HG03469 (cell line): Measurements from ENCODE around the gene KCNB1.
"Not testable (repeated sequence)": the region's sequence is repeated elsewhere in the genome, so short reads cannot be mapped to it uniquely, and the experiment has no call there.

Source experiments
- ATAC-seq: cut with Tn5 transposase; IDR thresholded peaks from one replicate; pipeline ENCODE4 v1.9.1; 2021; ENCODE audit warnings: mild to moderate bottlenecking, moderate library complexity, moderate number of reproducible peaks; ENCODE audit not compliant: unreplicated experiment

The KCNB1 gene

DNA sequence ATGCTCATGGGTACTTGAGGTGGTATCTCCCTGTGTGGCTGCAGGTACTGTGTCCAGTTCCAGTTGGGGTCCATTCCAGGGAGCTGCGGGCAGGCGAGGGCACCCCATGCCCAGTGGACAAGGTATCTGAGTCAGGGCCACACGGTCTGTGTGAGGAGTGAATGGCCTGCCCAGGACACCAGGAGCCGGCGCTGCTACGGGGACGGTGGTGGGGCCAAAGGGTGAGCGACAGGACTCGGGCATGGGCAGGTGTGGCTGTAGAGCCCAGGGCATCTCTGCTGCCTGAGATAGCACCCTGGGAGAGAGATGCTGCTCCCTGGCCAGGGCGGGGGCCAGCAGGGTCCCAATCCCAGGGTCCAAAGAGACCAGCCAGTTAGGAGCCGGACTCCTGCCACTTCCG, 147.0 kb downstream of the KCNB1 start:
- ATAC-seq, result no peak

DNA sequence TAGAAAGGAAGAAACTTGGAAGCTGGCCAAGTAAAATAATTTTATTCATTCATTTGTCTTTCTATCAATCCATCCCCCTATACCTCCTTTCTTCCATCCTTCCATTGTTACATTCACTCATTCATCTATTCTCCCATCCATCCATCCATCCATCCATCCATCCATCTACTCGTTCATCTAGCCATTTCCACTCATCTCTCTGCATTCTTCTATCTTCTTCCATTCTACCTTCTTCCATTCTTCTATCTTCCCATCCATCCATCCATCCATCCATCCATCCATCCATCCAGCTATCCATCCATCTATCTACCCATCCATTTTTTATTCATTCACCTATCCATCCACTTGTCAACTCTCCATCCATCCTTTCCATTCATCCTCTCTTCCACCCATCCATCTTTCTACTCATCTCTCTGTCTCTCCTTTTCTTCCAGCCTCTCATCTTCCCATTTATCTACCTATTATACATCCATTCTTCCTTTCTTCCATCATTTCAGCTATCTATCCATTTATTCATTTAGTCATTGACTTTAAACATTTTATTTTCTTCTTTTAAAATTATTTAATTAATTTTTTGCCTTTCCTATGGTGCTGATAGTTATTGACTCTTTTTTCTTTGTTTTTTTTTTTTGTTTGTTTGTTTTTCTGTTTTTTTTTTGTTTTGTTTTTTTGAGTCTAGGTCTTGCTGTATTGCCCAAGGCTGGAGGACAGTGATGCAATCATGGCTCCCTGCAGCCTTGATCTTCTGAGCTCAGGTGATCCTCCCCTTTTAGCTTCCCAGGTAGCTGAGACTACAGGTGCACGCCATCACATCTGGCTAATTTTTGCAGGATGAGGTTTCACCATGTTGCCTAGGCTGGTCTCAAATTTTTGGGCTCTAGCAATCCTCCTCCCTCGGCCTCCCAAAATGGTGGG, 151.5 kb downstream of the KCNB1 start:
- no peak for ATAC-seq

DNA sequence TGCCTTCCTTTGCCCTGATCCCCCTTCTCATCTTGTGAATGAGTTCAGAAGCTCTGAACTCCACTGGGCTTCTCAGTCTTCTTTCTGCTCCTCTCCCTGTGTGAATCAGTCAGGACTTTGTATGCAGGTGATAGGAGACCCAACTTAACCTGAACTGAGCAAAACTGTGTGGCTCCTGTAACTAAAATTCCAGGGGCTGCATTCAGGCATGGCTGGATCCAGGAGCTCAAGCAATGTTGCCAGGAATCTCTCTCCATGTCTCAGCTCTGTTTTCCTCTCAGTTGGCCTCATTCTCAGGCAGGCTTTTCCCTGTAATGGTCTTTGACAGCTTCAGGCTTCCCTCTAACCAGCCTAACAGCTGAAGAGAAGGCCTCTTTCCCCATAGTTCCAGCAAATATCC, 153.7 kb downstream of the KCNB1 start:
- no peak for ATAC-seq

DNA sequence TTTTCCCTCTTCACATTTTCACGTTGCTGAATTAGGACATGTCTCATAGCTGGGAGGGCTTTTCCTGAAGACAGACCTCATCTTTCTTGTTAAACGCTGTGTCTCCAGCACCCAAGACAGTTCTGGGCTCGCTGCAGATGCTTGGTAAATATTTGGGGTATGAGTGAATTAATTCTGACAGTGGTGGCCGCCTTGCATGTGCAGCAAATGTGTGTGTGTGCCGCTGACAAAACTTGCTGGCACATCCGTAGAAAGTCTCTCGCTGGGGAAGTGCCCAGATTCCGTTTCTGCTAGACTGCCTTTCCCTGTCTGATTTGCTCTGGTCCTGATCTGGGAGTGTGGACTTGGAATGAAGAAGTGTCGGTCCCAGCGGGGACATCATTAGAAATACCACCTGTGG, 156.4 kb downstream of the KCNB1 start:
- ATAC-seq, result no peak

DNA sequence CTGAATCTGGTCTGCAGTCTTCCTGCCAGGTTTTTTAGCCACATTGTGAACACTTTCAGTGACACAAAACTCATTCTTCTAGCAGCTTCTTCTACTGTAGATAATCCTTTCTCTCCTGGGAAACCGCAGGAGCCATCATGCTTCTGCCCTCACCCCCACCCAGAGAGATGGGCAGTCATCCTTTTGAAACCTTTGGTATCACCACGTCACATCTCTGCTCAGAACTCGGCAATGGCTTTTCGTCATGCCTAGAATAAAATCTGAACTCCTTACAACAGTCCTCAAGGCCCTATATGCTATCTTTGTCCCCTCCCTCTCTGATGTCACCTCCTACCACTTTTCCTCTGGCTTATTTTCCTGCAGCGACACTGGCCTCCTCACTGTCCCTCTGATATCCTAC, 158.2 kb downstream of the KCNB1 start:
- no peak for ATAC-seq

DNA sequence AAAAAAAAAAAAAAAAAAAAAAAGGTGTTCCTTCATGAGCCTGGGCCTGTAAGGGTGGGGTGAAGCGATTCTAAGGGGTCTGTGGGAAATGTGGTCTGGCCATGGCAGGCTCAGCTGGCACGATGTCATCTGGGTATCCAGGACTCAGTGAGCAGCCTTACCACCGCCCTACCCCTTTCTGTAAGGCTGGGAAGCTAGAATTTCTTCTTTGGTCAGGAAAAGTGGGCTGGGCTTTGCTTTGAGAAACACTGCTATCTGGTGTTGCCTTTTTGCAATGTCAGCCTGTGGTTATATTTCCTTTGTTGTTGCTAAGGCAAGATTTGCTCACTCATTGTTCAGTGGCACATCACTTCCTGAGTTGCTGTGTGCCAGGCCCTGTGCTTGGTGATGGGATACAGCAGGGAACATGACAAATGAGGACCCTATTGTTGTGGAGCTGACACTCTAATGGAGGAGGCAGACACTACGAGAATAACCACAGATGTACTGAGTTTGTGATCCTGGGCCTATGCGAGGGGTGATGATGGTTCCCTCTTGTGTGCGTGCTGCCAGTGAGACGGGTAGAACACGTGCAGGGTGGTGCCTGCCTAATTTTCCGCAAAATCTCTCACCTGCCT, 158.7 kb downstream of the KCNB1 start:
- ATAC-seq, result no peak

DNA sequence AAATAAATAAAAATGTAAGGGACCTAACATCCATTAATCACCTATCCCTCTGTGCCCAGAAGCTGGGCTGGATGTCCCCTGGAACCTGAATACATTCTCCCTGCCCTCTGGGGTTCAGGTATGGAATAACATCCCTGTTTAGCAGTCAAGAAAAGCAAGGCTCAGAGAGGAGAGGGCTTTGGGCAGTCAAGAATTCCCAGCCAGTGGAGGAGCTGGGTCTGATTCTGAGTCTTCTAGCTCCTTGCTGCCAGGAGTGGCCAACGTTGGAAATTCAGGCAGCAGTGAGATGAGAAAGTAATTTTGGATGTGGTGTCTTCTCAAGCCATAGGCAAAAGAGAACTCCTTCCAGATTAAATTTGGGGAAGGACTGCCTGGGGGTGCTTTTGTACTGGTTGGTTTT, 162.0 kb downstream of the KCNB1 start:
- ATAC-seq, result no peak

DNA sequence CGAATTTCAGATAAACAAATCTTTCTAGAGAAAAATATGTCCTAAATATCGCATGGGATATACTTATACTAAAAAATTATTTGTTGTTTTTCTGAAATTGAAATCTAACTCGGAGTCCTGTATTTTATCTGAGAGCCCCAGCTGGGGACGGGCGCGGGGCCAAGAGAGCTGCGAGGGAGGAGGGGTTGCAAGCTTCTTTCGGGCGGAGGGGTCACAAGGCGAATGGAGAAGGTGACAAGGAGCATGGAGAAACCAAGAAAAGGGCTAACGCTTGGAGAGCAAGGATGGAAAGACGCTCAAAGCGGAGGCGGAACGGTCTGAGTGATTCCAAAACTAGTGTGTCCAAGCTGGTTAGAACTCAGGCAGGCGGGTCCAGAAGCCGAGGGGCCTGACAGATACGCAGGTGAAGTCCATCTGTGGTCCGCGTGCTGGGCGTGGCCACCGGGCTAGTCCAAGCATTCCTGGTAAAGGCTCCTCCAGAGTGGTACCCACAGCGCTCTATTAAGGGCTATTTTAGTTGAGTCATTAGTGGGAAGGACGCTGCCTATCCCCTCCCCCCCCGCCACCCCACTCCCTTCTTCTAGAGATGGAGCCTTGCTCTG, 163.2 kb downstream of the KCNB1 start:
- ATAC-seq, result no peak

DNA sequence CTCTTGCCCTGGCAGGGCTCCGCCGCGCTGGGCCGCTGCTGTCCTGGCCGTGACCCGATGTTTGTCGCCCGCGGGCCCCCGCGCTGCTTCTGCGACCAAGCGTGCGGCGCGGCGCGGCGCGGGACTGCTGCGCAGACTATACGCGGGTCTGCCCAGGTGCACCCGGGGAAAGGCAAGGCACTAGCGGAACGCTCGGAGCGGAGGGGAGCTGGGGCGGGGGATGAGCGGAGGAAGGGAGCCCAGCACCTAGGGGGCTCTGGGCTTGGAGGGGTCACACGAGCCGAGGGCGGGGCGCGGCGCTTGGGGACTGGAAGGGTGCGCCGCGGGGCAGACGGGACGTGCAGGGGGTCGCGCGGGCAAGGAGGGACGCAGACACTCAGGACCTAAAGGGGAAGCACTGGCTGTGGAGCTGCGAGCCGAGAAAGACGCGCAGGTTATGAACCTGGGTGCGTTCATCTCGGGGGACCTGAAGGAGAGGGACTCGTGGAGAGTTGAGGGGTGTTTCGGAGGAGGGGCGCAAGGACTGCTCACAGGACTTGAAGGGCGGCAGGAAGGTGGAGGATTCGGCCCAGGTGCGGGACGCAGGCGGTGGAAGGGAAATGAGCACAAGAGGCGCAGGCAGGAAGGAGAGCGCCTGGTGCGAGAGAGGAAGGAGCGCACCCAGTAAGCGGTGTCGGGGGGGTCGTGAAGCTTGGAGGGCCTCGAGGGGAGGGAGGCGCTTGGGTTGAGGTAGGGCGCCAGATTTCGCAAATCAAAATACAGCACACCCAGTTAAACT, 163.8 kb downstream of the KCNB1 start:
- ATAC-seq, result no peak

DNA sequence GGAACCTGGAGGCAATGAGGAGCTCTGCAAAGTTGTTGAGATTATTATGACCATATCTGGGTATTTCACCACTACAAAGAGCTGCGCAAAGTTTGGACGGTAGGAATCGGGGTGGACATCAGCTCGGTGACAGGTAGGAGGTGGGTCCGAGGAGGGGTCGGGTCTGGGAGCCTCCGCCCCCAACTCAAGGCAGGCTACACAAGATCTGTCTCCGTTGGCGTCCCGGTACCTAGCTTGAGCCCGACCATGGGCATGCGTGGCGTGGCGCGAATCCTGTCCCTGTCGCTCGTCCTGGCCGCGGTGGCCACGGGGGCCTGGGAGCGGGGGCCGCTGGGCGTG, 164.4 kb downstream of the KCNB1 start:
- ATAC-seq, result no peak

DNA sequence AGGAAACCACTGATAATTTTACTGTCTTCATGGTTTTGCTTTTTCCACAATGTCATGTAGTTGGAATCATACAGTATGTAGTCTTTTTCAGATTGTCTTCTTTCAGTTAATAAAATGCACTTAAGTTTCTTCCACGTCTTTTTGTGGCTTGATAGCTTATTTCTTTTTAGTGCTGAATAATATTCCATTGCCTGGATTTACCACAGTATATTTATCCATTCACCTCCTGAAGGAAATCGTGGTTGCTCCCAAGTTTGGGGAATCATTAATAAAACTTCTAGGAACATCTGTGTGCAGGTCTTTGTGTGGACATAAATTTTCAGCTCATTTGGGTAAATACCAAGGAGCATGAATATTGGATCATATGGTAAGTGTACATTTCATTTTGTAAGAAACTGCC, 165.8 kb downstream of the KCNB1 start:
- ATAC-seq, result no peak

DNA sequence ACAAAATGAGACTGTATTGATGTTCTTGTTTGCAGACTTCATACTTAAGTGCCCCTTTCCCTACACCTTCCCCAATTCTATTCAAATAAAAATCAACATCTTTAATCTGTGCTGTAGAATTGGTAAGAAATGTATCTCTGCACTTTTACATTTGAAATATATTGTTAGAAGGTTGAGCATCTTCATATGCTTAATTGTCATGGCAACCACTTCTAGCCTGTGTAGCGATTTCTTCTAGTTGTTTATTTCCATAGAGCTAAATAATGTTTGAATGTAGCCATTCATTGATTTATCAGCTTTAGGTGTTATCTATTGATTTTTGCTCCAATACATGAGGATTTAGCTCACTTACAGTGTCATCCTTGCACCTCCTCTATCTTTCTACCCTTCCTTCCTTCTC, 166.9 kb downstream of the KCNB1 start:
- ATAC-seq, result no peak

DNA sequence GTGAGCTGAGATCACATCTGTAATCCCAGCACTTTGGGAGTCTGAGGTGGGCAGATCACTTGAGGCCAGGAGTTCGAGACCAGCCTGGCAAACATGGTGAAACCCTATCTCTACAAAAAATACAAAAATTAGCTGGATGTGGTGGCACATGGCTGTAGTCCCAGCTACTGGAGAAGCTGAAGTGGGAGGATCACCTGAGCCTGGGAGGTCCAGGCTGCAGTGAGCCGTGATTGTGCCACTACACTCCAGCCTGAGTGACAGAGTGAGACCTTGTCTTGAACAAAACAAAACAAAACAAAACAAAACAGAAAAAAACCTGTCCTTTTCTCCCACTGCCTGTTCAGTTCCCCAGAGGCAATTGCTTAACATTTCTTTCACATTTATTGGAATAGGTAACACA, 168.4 kb downstream of the KCNB1 start:
- not testable (repeated sequence) for ATAC-seq
